SIG-M5 treated with dmso at 0.1 percent for 504 hours (cell line): ENCODE measurements around the gene VPS13D.
"Not testable (repeated sequence)": the region's sequence is repeated elsewhere in the genome, so short reads cannot be mapped to it uniquely, and the experiment has no call there.

Experiments
- DNase-seq: peaks from one replicate; lab custom pipeline; 2025; ENCODE audit not compliant: unreplicated experiment; lab: John Stamatoyannopoulos, UW

VPS13D gene

DNA sequence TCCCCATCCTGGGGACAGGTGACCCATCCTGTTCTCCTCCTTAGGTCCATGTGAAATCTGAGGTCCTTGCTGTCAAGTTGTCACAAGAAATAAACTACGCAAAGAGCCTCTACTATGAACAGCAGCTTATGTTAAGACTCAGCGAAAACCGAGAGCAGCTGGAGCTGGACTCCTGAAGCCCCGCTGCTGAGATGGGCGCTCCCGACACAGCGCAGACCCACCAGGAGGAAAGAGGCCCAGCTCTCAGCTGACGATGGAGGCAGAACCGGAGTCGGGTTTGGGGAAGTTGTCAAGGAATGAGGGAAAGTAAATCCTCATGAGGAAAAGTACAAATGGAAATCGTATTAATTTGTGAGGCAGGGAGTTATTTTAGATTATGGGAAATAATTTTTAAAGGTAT lies 279.0 kb downstream of the VPS13D start:
- DNase-seq = no peak

DNA sequence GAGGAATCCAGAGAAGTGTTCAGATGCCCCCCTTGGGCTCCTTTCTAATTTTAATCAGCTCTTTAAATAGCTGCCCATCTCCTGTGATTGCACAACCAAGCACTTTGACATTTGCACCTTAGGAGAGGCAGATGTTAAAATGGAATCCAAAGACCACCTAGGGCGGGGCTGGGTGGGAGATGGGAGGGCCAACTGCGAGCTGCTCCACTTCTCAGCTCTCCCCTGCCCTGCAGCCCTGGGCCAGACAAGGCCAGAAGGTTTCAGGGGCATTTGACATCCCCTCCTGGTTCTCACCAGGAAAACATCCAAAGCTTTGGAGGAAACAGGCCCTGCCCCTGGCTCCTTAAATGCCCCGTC lies 281.3 kb downstream of the VPS13D start:
- DNase-seq = no peak

DNA sequence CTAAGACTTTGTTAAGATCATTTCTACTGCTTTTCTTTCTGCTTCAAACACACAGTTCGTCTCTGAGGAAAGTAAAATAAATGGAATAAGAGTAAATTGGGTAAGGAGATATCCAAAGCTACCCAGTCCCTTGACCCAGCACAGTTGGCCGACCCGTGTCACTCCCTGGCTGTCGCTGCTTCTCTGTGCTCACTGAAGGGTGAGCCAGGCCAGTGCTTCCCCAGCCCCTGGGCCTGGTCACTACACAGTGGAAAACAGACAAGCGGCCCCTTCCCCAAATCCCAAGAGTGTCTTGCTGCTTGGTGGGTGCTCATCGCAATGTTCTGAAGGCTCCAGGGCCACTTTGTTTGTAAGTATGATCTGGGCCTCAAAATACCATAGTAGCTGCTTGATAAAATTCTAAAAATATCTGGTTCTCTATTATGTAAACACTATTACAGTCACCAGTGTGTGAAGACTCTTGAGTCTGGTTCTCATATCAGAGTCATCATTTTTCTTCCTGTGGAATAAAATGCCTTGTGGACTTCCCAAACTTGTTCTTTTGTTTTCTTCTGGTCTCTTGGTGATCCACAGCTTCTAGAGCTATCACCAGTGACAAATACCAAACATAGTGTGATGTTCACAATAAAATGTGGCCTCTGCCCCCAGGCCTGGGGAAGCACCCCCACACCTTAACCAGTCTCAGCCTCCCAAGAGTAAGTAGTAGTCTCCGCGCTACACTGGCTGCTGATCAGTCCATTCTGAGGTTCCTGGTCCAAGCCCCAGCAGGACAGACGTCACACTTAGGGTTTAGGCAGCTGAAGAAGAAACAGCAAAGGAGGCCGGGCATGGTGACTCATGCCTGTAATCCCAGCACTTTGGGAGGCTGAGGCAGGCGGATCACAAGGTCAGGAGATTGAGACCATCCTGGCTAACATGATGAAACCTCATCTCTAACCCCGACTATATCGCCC lies 282.0 kb downstream of the VPS13D start:
- no peak for DNase-seq

DNA sequence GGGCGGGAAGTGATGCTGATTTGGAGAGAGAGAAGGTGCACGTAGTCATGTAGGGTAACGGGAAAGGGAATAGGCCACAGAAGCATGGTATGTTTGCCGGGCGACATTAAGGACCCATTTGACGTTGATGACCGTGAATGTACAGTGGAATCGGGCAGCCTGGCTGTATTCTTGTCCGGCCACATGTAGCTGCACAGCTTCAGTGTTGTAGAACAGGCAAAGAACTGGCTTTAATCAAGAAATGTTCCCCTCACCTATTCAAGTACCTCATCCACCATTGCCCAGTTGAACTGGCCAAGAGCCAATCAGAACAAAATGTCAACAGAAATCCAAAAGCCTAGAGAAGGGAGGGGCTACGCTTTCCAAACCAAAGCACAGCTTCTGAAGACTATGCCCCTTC lies 283.4 kb downstream of the VPS13D start:
- no peak for DNase-seq

DNA sequence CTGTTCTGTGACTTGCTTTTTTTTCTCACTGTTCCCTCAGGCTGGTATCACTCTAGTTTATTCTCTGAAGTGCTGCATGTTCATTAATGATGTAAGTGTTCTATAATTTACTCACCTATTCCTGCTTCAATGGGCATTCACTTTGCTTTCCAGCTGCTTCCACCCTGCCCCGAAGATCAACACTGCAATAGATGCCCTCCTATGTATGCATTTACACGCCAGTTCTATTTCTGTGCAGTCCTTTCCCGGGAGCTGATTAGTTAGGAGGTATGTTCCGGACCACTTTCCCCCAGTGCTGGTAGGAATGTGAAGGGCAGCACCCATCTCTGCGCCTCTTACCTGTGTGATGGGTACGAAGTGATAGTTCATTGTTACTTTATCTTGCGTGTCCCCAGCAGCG lies 284.8 kb downstream of the VPS13D start:
- no peak for DNase-seq

DNA sequence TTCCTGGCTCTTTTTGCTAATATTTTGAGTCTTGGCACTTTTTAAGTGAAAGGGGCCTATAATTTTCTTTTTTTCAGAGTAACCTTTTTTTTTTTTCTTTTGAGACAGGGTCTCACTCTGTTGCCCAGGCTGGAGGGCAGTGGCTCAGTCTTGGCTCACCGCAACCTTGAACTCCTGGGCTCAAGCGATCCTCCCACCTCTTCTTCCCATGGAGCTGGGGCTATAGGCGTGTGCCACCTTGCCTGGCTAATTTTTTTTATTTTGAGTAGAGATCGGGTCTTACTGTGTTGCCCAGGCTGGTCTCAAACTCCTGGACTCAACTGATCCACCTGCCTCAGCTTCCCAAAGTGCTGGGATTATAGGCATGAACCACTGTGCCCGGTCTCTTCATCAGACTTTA lies 285.4 kb downstream of the VPS13D start:
- no peak for DNase-seq

DNA sequence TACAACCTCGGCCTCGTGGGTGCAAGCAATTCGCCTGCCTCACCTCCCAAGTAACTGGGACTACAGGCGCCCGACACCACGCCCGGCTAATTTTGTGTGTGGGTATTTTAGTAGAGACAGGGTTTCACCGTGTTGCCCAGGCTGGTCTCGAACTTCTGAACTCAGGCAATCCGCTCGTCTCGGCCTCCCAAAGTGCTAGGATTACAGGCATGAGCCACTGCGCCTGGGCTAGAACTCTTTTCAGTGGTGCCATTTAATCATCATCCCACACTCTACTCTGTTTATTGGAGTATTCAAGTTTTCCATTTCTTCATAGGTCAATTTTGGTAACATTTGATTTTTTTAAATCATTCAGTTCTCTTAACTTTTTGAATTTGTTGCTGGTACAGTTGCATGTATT lies 286.9 kb downstream of the VPS13D start:
- DNase-seq = no peak

DNA sequence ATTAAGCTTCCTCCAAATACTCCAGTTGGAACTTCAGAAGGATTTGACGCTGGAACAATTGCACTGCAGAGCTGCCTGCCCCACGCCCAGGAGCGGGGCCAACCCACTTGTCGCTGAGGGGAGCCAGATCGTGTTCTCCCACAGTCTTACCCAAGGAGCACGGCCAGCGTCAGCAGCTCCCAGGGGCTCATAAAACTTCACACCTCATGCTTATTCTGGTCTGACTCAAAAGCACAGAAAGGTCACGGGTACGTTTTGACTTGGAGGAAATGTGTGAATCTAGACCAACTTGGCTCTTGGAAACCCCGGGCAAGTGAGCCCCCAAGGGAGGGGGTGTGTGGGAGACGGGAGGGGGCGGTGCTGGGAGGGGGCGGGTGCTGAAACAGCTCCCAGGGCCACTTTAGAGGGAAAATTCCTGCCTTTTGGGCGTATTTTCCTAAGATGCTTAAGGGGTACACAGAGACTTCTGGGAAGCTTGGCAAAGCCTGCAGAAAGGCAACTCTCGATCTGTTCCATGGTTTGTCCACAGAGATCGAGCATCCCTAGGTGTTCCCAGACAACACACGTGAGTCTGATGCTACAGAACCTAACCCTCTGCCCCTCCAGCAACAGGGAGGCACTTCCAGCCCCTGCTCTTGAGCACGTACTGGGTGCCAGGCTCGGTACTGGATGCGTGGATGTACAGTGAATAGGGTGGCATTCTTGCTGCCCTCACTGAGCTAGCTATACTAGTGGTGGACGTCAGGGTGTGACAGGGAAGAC lies 289.3 kb downstream of the VPS13D start:
- DNase-seq = no peak

DNA sequence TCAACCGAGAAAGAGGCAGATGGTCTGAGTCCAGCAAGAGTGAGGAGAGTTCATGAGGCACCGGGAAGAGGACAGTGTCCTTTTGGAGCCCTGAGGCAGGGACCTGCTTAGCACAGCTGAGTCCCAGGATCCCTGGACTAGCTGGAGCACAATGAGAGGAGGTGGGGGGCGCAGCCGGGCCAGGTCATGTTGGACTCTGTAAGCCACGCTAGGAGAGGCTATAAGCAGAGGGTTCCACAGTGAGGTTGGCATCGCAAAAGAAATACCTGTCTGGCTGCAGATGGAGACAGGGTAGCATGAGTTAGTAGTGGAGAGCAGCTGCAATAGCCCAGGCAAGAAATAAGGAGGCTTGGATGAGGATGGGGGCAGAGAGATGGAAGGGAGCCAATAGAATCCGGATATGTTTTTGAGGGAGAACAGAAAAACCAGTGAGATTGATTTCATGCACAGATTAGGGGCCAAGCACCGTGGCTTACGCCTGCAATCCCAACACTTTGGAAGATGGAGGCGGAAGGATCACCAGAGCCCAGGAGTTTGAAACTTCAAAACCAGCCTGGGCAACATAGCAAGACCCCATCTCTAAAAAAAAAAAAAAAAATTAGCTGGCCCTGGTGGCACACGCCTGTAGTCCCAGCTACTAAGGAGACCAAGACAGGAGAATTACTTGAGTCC lies 290.0 kb downstream of the VPS13D start:
- no peak for DNase-seq

DNA sequence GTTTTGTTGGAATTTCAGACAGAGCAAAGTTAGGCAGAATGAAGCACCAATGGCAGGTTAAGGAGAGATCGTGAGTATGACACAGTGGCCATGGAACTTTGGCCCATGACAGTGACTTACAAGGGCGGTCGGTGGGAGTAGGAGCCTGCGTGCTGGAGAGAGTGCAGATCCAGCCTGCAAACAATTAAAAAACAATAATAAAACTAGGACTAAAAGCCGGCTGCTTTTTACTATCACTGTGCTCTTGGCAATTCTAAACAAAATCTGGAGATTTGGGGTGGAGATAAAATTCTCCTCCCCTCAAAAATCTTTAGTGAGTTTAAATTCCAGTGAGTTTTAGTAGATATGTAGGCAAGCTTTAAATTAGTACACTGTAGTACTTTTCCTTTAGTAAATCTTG lies 291.3 kb downstream of the VPS13D start:
- DNase-seq = no peak

DNA sequence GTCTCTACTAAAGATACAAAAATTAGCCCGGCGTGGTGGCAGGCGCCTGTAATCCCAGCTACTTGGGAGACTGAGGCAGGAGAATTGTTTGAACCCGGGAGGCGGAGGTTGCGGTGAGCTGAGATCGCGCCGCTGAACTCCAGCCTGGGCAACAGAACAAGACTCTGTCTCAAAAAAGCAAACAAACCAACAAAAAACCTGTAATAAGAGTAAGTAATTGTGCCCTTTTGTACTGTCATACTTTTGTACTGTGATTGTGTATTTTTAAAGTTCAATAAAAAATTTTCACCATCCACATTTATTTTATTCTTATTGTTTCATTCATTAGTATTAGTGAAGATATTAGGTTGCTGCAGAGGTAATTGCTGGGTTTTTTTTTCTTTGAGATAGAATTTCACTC lies 292.9 kb downstream of the VPS13D start:
- DNase-seq = not testable (repeated sequence)

DNA sequence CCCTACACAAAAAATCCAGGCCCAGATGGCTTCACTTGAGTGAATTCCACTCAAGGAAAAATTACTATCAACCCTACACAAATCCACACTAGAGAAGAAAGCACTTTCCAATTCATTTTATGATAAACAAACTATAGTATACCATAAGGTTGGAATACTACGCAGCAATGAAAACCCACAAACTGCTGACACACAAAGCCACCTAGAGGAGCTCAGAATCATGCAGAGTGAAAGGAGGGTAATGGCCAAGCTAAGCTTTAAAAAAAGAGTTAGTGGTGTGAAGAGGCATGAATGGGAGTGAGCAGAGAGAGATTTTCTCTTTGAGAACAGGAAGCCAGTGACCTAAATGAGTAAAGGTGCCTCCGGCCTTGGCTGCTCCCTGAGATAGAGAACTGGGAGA lies 294.4 kb downstream of the VPS13D start:
- no peak for DNase-seq

DNA sequence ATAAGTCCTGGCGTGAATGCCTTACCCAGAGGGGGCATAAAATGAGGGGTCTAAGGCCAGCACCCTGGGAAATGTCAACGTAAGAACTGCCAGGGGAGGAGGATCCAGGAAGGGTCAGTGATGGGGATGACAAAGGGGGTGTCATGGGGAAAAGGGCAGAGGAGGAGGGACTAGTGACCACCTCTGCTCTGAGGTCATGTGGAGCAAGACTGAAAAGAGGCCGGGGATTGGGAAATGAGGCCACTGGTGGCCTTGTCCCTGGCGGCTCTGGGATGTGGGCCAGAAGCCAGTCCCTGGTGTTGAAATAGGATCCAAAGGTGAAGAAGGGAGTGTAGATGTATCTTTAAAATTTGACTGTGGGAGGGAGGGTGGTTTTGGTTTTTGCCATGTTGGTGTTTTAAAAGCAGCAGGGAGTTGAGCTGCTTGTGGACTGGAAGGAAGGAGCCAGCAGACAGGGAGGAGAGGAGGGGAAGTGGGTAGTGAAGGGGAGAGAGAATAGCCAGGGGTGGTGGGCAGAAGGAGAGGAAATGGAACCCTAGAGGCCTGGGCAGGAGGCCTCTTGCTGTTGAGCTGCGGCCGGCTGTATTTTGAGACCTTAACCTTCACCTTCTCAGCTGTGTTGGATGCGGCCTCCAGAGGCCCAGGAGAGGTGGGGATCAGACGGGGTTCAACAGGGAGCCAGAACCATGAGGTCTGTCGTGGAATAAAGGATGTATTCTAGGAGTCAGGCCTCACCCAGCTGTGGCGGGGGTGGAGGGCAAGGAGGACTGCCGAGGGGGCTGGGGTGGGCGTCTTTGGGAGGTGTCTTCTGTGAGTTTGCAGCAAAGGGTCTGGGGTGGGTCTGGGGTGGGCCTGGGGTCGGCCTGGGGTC lies 295.7 kb downstream of the VPS13D start:
- no peak for DNase-seq

DNA sequence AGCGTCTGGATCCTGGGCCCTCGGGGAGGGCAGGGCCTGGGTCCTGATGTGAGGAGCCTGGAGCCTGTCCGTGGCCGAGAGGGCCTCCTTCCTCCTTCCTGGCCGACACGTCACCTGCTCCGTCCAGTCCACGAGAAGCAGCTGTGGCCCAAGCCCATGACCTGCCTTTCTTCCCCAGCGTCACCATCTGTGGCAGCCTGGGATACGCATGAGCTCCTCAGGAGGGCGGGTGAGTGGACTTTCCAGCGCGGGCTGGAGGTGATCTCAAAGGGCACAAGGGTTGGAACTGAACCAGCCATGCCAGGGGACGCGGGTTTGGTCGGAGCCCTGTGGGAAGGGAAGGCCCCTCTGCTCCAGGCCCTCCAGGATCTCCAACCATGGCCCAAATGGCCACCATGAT lies 297.7 kb downstream of the VPS13D start:
- no peak for DNase-seq

DNA sequence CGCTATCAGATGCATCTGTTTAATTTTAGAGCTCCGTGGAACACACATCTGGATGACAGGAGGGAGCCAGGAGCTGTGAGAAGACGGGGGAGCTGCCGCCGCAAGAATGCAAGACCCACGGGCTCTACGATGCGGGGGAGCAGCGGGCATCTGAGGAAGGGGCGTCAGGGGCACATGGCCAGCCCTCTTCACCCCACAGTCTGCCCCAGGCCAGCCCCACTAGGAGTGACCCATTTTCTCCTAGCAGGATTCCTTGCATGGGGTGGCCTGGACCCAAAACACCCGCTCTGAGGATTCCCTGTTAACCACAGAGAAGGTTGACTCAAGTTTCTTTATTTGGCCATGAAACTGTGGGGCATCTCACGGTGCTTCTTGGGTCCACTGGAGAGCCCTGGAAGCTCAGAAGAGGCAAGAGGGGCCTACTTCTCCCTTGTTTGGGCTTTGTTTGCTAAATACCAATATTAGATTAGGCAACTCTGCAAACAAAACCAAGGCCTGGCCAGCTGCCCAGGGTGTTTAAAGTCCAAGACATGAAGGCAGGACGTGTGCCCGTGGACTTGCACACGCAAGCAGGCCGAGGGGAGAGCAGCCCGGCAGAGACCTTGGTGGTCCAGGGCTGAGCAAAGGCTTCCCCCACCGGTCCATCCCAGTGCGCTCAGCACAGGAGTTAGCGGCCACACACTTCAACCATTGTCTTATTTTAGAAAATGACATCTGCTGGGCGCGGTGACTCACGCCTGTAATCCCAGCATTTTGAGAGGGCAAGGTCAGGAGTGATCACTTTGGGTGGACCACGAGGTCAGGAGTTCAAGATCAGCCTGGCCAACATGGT lies 298.4 kb downstream of the VPS13D start:
- DNase-seq = no peak

DNA sequence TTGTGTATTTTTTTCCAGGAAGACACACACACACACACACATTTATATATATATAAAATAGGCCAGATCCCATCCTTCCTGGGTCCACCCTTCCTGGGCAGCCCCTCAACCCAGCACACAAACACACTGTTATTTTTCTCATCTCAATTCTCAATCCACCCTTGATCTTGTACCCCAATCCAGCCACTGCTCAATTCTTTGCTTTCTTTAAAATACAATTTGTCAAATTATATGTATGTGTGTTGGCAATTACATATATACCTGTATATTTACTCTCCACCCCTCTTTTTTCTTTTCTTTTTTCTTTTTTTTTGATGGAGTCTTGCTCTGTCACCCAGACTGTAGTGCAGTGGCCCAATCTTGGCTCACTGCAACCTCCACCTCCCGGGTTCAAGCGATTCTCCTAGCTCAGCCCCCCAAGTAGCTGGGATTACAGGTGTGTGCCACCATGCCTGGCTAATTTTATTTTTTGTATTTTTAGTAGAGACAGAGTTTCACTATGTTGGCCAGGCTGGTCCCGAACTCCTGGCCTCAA lies 299.9 kb downstream of the VPS13D start:
- DNase-seq = no peak

DNA sequence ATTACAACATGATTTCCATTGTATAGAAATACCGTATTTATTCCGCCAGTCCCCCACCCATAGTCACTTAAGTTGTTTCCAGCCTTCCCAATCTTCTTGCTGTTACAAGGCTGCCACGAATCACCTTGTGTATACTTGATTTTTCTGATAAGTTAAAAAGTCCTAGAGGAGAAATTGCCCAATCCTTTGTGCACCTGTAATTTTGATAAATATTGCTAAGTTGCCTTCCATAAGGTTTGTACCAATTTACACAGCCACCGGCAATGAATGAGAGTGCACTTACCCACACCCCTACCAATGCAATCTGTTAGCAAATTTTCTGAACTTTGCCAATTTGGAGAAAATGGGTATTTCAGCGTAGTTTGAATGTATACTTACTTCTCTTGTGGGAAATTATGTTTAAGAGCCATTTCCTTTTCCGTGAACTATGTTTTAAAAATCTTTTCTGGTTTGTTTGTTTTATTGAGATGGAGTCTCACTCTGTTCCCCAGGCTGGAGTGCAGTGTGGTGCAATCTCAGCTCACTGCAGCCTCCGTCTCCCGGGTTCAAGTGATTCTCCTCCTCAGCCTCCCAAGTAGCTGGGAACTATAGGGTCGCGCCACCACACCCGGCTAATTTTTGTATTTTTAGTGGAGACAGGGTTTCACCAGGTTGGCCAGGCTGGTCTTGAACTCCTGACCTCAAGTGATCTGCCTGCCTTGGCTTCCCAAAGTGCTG lies 300.8 kb downstream of the VPS13D start:
- DNase-seq = no peak

DNA sequence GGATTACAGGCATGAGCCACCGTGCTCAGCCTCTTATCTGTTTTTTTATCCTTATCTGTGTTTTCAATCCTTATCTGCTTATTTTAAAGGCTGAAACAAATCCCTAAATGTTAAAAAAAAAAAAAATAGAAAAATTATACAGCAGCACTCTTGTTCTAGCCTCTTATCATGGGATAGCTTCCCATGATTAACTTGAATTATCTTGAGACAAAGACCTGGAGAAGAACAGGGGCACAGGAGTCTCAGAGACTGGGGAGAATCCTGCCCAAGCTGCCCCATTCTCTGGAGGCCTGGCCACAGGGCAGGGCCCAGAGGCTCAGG lies 301.3 kb downstream of the VPS13D start:
- DNase-seq = no peak
